Fibroblast of peridontal ligament (primary cell): ENCODE results near the gene ZNF486.
"Not testable (repeated sequence)": the region's sequence is repeated elsewhere in the genome, so short reads cannot be mapped to it uniquely, and the experiment has no call there.

ENCODE experiments used
- DNase-seq: peaks from one replicate; pipeline ENCODE4 v3.0.0-alpha.2; 2010; ENCODE audit errors: extremely low read depth

ZNF486 gene

DNA sequence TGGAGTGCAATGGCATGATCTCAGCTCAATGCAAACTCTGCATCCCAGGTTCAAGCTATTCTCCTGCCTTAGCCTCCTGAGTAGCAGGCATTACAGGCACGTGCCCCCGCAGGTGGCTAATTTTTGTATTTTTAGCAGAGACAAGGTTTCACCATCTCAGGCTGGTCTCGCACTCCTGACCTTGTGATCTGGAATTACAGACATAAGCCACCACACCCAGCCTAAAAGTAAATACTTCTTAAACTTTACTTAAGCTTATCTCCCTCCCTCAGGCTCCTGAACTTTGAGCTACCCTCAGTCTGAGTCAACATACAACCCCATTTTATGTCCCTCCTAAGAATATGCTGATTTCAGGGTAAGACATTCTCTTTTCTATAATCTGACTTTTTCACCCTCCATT is 66.1 kb downstream of the ZNF486 start:
- DNase-seq = no peak

DNA sequence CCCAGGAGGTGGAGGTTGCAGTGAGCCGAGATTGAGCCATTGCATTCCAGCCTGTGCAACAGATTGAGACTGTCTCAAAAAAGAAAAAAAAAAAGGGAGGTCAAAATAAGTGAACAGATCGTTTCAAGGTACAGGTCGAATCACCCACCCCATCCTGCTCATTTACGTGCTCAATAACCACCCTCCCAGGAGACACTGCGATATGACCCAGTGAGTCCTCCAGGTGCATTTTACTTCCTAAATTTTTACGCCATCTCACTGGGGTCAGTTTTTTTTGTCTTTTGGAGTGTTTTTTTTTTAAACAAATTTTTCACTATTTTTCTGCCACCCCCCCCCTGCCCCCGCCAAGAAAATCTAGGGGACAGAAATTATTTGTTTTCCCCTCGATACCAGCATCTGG is 68.1 kb downstream of the ZNF486 start:
- DNase-seq = no peak

DNA sequence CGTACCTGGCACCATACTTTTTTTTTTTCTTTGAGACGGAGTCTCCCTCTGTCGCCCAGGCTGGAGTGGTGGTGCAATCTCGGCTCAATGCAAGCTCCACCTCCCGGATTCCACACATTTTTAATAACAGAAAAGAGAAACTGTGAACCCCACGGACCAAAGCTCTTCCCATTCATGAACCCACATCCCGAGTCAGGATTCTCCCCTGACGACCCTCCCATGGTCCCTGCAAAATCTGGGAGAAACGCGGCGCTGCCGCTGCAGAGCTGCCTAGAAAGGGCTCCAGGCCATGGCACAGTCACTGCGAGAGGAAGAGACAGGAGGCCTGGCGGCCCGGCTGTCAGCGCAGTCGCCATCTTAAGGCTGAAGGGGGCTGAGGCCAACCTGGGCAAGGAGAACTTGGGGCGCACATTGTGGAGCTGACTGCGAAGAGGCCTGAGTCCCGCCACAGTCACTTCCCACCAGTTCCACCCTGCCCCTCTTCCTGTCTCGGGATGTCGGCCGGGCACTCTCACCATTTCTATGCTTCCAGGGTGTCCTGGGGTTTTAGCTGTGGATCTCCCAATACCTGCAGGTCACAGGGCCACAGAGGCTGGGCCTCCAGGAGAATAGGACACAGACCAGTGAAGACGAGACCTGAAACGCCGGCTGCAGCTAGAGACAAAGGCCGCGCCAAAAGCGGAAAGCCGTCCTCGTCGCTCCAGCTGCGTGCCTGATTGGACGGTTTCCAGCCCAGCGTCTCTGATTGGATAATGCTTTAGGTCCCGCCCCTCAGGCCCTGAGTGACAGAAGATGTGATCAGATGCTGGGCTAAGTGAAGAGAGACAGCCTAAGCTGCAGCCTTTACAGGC is 71.0 kb downstream of the ZNF486 start:
- peak; percentile 84 for DNase-seq

DNA sequence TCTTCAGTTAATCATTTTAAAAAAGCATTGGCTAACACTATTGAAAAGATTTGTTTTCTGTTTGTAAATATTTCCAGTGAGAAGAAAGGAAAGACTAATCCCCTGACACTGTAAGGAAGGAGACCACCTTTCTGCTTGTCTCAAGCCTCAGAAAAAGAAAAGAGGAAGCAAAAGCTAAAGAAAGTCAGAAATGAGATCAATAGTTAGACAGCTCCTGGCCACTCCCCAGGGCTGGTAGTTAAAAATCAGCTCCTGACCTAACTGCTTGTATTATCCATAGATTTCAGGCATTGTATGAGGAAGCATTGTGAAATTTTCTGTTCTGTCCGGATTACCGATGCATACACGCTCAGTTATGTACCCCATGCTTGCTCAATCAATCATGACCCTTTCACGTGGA is 76.6 kb downstream of the ZNF486 start:
- DNase-seq = no peak

DNA sequence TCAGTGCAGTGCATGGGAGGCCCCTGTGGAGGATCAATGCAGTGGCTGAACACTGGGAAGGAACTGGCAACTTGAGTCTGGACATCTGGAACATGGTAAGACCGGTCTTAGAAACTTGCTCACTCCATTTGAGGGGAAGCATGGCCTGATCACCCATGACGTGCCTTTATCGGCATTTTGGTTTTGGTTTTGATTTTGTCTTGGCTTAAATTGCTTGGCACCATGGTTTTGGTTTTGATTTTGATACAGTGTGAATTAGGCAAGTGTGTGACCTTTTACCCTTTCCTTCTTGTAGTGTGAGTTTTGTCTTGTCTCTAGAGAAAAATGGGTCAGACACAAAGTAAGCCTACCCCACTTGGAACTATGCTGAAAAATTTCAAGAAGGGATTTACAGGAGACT is 77.3 kb downstream of the ZNF486 start:
- no peak for DNase-seq

DNA sequence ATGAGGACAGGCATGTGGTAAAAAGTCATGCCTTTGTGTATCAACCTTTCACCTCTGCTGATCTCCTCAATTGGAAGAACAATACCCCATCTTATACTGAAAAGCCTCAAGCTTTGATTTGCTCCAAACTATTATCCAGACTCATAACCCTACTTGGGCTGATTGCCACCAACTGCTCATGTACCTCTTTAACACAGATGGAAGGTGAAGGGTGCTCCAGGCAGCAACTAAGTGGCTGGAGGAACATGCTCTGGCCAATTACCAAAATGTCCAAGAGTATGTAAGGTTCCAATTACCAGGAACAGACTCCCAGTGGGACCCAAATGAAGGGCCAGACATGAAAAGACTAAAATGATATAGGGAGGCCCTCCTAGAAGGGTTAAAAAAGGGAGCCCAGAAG is 78.3 kb downstream of the ZNF486 start:
- DNase-seq = no peak

DNA sequence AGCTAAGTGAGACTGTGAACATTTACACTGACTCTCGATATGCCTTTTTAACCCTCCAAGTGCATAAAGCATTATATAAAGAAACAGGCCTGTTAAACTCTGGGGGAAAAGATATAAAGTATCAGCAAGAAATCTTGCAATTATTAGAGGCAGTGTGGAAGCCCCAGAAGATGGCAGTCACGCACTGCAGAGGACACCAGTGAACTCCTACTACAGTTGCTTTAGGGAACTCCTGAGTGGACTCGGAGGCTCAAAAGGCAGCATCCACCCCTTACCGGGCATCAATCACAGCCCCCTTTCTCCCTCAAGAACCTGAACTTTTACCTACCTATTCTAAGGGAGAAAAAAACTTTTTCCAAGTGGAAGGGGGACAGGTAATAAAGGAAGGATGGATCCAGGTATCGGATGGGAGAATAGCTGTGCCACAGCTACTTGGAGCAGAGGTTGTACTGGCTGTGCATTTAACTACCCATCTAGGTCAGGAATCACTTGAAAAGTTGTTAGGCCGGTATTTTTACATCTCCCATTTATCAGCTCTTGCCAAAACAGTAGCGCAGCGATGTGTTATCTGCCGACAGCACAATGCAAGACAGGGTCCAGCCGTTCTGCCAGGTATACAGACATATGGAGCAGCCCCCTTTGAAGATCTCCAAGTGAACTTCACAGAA is 80.1 kb downstream of the ZNF486 start:
- DNase-seq = peak; percentile 9

DNA sequence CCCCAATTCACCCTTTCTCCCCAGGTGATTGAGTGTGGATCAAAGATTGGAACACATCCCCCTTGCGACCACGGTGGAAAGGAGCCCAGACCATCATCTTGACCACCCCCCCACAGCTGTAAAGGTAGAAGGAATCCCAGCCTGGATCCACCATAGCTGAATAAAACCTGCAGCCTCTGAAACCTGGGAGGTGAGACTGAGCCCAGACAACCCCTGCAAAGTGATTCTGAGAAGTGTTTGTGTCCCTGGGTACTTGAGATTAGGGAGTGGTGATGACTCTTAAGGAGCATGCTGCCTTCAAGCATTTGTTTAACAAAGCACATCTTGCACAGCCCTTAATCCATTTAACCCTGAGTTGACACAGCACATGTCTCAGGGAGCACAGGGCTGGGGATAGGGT is 81.2 kb downstream of the ZNF486 start:
- not testable (repeated sequence) for DNase-seq
